HEK293 (cell line): Measurements from ENCODE around the gene KEAP1.

Experiments used
- CTCF ChIP-seq: fragments of 450-650 bp; formaldehyde crosslinking; IDR thresholded peaks from 2 replicates; pipeline ENCODE4 v1.5.1; 2016; ENCODE audit warnings: missing biosample characterization, missing genetic modification characterization
- ELK4 ChIP-seq: IDR thresholded peaks from 2 replicates; pipeline ENCODE4 v1.6.1; 2011; ENCODE audit warnings: mild to moderate bottlenecking, low read depth, low read length, borderline replicate concordance
- YY2 ChIP-seq: fragments of 450-650 bp; formaldehyde crosslinking; IDR thresholded peaks from 2 replicates; pipeline ENCODE4 v1.5.1; 2016; ENCODE audit warnings: missing biosample characterization, missing genetic modification characterization
- ZNF133 ChIP-seq: fragments of 450-650 bp; formaldehyde crosslinking; IDR thresholded peaks from 2 replicates; pipeline ENCODE4 v1.5.1; 2016; ENCODE audit warnings: missing biosample characterization, missing genetic modification characterization
- ZNF302 ChIP-seq: fragments of 450-650 bp; formaldehyde crosslinking; IDR thresholded peaks from 2 replicates; pipeline ENCODE4 v1.5.1; 2016; ENCODE audit warnings: missing biosample characterization, missing genetic modification characterization, low read depth

GRCh38 chr19:10478476-10478875, 24.7 kb downstream of the KEAP1 start:
- TF ChIP-seq ZNF302 (tag by site-specific recombination) (no peak), YY2 (tag by site-specific recombination) (no peak), ELK4 (no peak), CTCF (tag by site-specific recombination) (no peak), ZNF133 (tag by site-specific recombination) (no peak)
